Loucy (cell line): Measurements from ENCODE around the gene HES2.

Source experiments
- EZH2phosphoT487 ChIP-seq: fragments of 200-600 bp; IDR thresholded peaks from 2 replicates; pipeline ENCODE4 v1.6.1; 2018; ENCODE audit warnings: antibody characterized with exemption, mild to moderate bottlenecking, moderate library complexity, borderline replicate concordance
- TF ChIP-seq, protein P1 (sequence below): fragments of 200-600 bp; sonication (generic); conservative IDR thresholded peaks from 2 replicates; pipeline ENCODE4 v1.5.1; 2014; ENCODE audit warnings: mild to moderate bottlenecking, antibody characterized with exemption, low read length

DNA sequence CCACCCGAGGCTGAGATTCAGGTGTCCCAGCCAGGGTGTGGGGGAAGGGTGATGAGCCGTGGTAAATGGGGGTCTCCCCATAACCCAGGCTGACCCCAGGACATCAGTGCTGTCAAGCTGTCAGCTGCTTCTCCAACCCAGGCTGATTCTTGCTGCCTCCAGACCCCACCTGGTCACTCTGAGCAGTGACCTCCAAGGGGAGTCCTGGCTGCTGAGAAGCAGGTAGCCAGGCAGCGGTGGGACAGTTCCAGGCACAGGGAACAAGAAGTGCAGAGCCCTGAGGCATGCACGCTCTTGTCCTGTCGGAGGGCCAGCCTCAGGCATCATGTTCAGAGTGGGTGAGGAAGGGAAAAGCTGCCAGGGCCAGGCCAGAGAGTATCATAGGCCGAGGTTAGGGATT lies 5.9 kb upstream of the HES2 start:
- TF ChIP-seq, protein P1, sequence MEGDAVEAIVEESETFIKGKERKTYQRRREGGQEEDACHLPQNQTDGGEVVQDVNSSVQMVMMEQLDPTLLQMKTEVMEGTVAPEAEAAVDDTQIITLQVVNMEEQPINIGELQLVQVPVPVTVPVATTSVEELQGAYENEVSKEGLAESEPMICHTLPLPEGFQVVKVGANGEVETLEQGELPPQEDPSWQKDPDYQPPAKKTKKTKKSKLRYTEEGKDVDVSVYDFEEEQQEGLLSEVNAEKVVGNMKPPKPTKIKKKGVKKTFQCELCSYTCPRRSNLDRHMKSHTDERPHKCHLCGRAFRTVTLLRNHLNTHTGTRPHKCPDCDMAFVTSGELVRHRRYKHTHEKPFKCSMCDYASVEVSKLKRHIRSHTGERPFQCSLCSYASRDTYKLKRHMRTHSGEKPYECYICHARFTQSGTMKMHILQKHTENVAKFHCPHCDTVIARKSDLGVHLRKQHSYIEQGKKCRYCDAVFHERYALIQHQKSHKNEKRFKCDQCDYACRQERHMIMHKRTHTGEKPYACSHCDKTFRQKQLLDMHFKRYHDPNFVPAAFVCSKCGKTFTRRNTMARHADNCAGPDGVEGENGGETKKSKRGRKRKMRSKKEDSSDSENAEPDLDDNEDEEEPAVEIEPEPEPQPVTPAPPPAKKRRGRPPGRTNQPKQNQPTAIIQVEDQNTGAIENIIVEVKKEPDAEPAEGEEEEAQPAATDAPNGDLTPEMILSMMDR = no peak
- TF ChIP-seq EZH2phosphoT487 = no peak
